ENCODE measurements around the gene MLEC.

The MLEC gene

DNA sequence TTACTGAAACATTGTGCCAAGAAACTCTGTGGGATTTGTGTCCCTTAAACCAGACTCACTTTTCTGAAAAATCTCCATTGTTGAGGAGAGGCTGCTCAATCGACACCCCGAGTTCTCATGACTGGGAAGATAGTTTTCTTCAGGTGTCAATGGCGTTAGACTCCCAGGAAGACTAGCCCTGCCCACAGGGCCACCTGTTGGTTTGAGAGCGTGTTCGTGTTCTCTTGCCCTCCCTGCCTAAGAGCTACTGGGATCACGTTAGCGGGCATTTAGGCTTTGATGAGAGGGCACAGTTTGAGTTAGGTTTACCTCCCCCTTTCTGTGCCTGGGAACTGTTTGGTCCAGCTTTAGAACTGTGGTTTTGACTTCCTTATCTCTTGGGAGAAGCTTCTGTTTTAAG lies 12.6 kb downstream of the MLEC start:
- no peak for DNase-seq (ENCODE audit: low read depth in 1 of 2, low spot score in 1 of 2)
- TF ChIP-seq POLR2AphosphoS5 (IDR thresholded peaks at IDR 0.05; ENCODE audit: low read depth) (no peak), GABPA (IDR thresholded peaks at IDR 0.05; ENCODE audit: low read depth) (no peak), SPI1 (IDR thresholded peaks at IDR 0.05; ENCODE audit: borderline replicate concordance, low read depth) (no peak)
- TF ChIP-seq, protein P1, sequence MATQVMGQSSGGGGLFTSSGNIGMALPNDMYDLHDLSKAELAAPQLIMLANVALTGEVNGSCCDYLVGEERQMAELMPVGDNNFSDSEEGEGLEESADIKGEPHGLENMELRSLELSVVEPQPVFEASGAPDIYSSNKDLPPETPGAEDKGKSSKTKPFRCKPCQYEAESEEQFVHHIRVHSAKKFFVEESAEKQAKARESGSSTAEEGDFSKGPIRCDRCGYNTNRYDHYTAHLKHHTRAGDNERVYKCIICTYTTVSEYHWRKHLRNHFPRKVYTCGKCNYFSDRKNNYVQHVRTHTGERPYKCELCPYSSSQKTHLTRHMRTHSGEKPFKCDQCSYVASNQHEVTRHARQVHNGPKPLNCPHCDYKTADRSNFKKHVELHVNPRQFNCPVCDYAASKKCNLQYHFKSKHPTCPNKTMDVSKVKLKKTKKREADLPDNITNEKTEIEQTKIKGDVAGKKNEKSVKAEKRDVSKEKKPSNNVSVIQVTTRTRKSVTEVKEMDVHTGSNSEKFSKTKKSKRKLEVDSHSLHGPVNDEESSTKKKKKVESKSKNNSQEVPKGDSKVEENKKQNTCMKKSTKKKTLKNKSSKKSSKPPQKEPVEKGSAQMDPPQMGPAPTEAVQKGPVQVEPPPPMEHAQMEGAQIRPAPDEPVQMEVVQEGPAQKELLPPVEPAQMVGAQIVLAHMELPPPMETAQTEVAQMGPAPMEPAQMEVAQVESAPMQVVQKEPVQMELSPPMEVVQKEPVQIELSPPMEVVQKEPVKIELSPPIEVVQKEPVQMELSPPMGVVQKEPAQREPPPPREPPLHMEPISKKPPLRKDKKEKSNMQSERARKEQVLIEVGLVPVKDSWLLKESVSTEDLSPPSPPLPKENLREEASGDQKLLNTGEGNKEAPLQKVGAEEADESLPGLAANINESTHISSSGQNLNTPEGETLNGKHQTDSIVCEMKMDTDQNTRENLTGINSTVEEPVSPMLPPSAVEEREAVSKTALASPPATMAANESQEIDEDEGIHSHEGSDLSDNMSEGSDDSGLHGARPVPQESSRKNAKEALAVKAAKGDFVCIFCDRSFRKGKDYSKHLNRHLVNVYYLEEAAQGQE (IDR thresholded peaks at IDR 0.05; ENCODE audit: insufficient replicate concordance, low read depth) = no peak
- TF ChIP-seq, protein P2, sequence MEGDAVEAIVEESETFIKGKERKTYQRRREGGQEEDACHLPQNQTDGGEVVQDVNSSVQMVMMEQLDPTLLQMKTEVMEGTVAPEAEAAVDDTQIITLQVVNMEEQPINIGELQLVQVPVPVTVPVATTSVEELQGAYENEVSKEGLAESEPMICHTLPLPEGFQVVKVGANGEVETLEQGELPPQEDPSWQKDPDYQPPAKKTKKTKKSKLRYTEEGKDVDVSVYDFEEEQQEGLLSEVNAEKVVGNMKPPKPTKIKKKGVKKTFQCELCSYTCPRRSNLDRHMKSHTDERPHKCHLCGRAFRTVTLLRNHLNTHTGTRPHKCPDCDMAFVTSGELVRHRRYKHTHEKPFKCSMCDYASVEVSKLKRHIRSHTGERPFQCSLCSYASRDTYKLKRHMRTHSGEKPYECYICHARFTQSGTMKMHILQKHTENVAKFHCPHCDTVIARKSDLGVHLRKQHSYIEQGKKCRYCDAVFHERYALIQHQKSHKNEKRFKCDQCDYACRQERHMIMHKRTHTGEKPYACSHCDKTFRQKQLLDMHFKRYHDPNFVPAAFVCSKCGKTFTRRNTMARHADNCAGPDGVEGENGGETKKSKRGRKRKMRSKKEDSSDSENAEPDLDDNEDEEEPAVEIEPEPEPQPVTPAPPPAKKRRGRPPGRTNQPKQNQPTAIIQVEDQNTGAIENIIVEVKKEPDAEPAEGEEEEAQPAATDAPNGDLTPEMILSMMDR (IDR thresholded peaks at IDR 0.05; ENCODE audit: insufficient read depth, low read length) = no peak
- no peaks in the 10 kb centered on the region for H3K27me3 ChIP-seq (ENCODE audit: insufficient read depth, poor library complexity, severe bottlenecking)
- peak overlapping the region; percentile 52; the same call in 1 of the 2 replicates for H3K27ac ChIP-seq (replicated peaks)
- H3K4me3 ChIP-seq (replicated peaks; ENCODE audit: insufficient read depth, low read length) = no peak overlapping the region

DNA sequence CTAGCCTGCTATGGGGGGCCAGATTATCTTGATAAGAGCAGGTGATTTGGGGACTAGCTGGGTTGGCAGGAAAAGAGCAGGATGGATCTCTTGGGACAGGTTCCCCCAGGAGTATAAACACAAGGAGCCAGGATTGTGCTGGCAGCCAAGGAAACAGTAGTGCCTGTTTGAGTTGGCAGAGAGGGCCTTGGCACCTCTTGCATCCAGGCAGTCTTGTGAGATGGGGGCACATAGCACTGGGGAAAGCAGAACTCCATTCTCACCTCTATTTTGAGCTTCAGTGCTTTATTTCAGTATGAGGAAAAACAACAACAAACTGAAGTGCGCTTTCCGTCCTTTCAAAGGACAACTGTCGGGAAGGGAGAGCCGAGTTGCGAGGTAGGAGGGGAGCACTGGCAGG lies 13.9 kb downstream of the MLEC start:
- Histone ChIP-seq H3K4me3 (replicated peaks; ENCODE audit: insufficient read depth, low read length) (no peak overlapping the region), H3K27ac (replicated peaks) (no peak overlapping the region), H3K27me3 (ENCODE audit: insufficient read depth, poor library complexity, severe bottlenecking) (no peaks in the 10 kb centered on the region)
- TF ChIP-seq, protein P1 (IDR thresholded peaks at IDR 0.05; ENCODE audit: insufficient replicate concordance, low read depth) = no peak
- TF ChIP-seq GABPA (IDR thresholded peaks at IDR 0.05; ENCODE audit: low read depth) = no peak
- TF ChIP-seq, protein P2 (IDR thresholded peaks at IDR 0.05; ENCODE audit: insufficient read depth, low read length) = no peak
- no peak for TF ChIP-seq POLR2AphosphoS5 (IDR thresholded peaks at IDR 0.05; ENCODE audit: low read depth)
- TF ChIP-seq SPI1 (IDR thresholded peaks at IDR 0.05; ENCODE audit: borderline replicate concordance, low read depth) = no peak
- no peak for DNase-seq (ENCODE audit: low read depth in 1 of 2, low spot score in 1 of 2)

DNA sequence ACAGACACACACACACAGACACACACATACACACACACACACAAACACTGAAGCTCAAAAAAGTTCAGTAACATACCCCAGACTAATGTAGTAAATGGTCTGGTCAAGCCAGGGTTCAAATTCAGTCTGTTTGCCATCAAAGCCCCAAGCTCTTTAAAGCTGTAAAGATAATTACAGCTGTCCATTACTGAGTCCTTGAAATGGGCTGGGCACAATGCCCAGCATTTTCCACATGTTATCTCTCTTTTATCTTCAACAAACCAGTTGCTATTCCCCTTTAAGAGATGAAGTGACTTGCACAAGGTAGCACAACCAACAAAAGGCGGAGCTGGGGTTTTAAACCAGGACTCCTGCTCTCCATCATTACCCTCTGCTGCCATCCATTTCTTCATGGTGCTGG lies 15.7 kb downstream of the MLEC start:
- DNase-seq (ENCODE audit: low read depth in 1 of 2, low spot score in 1 of 2) = no peak
- no peak overlapping the region for H3K4me3 ChIP-seq (replicated peaks; ENCODE audit: insufficient read depth, low read length)
- TF ChIP-seq SPI1 (IDR thresholded peaks at IDR 0.05; ENCODE audit: borderline replicate concordance, low read depth) (no peak), POLR2AphosphoS5 (IDR thresholded peaks at IDR 0.05; ENCODE audit: low read depth) (no peak), GABPA (IDR thresholded peaks at IDR 0.05; ENCODE audit: low read depth) (no peak)
- TF ChIP-seq, protein P1 (IDR thresholded peaks at IDR 0.05; ENCODE audit: insufficient replicate concordance, low read depth) = no peak
- TF ChIP-seq, protein P2 (IDR thresholded peaks at IDR 0.05; ENCODE audit: insufficient read depth, low read length) = no peak
- H3K27me3 ChIP-seq (ENCODE audit: insufficient read depth, poor library complexity, severe bottlenecking) = no peaks in the 10 kb centered on the region
- no peak overlapping the region for H3K27ac ChIP-seq (replicated peaks)
